Kidney capillary endothelial cell (primary cell): ENCODE results near the gene CHD3.

Experiments used
- DNase-seq: peaks from one replicate; pipeline ENCODE4 v3.0.0-alpha.2; 2018; ENCODE audit warnings: low spot score

CHD3 gene

DNA sequence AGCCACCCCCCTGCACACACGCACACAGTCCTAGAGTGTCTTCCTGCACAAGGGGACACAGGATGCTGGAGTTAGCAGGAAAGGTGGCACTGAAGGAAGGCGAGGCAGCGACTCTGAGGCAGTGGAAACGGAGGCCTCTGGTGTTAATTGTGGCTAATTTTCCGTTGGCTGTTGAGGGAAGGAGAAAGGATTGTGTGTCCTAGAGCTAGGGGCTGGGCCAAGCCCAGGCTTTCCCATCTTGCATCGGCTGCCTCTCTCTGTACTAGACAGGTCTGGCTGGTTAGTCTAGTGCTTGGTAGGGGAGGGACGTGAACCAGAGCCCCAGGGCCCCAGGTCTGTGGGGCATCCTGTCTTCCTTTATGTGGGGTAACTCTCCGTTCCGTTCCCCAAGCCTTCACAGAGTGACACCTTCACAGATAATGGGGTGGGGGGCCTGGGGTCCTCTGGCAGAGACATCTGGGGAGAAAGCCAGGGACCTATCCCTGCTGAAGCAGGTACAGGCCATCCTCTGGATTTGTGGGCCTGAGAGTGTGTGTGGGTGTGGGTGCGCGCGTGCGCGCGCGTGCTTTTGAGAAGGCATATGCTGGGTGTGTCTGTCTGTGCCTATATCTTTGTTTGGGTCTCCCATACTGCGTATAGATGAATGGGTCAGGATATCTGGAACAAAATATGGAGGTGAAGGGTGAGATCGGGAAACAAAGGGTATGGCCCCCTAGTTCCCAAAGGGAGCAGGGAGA, at the start of gene CHD3:
TSS of gene CHD3 (plus strand) at position 606 of the 737 bp plus-strand sequence. CDS start 212 bp downstream, outside the sequence.
- peak; percentile 66 for DNase-seq

DNA sequence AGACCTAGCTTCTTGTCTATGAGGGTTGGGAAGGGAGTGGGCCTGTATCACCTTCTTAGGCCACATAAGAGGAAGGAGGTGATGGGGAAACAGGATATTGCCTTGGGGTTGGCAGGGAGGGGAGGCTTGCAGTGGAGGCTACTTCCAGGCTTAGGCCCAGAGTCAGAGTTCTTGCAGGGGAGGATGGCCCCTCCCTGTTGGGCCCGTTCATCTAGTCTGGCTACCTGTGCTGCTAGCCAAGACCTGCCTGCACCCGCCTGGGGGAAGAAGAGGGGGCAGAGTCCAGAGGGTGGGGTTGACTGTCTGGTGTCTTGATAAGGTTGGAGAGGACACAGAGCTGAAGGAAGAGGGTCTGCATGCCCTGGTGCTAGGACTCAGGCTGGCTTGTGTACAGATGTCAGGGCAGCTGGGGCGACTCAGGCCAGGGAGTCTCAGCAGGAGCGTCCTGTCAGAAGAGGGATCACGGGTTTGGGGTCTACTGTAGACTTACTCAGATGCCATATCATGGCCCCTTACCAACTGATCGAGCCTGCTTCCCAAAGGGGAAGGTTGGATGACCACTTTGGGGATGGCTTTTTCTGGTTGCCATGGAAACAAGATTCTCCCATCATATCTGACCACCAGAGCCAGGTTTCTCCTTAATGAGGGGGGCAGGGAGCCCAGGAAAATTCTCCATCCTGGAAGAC, 49.3 kb upstream of the CHD3 start:
- DNase-seq: no peak

GRCh38 chr17:7839876-7840261, 48.7 kb upstream of the CHD3 start:
- peak; percentile 23 for DNase-seq

GRCh38 chr17:7840441-7840840, 48.1 kb upstream of the CHD3 start:
- DNase-seq: no peak

DNA sequence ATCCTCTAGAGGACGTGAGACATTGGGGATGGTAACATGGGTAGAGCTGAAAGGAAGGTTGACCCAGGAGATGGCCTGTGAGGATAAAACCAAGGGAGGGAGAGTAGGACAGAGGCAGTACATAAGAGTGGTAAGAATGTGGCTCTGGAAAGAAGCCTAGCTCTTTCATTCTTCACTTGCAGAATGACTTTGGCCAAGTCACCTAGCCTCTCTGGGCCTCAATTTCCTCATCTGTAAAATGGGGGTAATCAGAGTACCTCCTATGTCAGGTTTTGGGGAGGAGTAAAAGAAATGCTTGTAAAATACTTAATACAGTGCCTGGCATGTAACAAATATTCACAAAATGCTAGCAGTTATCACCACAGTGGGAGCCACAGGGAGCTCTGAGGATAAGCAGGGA, 47.7 kb upstream of the CHD3 start:
- no peak for DNase-seq

GRCh38 chr17:7841396-7841914, 47.1 kb upstream of the CHD3 start:
- DNase-seq: peak; percentile 93

DNA sequence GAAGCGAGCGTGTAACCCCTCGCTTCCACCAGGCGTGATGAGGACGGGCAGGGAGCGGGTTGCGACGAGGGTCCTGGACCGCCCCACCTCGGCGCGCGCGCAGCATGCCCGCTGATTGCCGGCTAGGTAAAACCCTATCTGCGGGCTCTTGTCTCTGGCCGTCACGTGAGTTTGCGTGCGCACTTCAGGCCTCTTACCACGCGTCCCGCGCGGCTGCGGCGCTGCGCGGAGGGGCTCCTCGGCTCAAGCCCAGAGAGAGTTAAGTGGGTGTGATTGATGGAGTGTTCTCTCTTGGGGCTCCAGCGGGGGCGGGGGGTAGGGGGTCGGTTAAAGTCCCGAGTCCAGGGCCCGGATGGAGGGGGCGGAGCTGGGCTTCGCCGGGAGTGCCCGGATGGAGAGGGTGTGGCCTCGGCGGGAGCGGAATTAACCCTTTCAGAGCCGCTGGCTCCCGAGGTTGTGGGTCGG, 46.6 kb upstream of the CHD3 start:
- DNase-seq: peak; percentile 82

- DNase-seq: peak; percentile 99
Observed at GRCh38 chr17:7842380-7843256, 46.0 kb upstream of the CHD3 start.

DNA sequence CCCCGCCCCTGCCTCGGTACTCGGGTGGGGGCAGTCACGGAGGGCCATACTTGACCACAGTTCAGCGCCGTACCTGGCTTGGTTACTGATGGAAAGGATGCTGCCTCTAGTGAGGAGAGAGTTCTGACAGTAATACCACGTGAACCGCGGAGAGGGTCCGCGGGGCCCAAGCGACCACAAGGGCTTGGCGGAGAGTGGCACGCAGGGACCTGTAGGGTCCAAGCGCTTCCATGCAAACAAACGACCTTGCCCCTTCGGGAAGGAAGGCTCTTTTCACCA, 45.4 kb upstream of the CHD3 start:
- DNase-seq: no peak

DNA sequence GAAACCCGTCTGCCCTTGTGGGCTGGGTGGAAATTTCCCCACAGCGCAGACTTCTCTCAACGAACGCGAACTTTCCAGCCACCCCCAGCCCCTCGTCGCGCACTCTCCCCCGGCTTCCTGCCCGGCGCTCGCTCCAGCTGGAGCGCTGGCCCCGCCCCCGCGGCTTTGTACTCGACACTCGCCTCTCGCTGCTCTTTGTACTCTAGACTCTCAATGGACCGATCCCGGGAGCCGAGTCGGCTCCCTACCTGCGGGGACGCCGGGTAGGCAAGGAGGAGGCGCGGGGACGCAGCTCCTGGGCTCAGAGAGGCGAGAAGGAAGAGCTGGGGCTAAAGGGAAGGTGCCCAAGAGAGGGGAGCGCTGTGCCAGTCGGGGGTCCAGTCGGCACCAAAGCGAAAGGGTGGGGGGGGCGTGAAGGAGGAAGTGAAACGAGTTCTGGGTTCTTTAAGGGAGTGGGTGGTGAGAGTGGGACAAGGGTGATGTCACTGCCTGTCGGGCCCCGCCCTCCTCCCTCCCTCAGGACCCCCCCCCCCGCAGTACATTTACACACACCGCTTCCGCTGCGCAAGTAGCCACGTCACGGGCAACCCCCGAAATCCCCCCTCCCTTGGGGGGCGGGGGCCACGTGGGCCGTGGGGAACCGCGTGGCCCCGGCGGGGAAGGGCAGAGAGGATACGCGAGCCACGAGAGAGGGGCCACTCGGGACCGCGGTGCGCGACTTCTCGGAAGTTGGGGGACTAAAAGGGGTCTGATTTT, 44.9 kb upstream of the CHD3 start:
- peak; percentile 77 for DNase-seq

- peak; percentile 96 for DNase-seq
Observed at GRCh38 chr17:7844292-7845154, 44.1 kb upstream of the CHD3 start.

DNA sequence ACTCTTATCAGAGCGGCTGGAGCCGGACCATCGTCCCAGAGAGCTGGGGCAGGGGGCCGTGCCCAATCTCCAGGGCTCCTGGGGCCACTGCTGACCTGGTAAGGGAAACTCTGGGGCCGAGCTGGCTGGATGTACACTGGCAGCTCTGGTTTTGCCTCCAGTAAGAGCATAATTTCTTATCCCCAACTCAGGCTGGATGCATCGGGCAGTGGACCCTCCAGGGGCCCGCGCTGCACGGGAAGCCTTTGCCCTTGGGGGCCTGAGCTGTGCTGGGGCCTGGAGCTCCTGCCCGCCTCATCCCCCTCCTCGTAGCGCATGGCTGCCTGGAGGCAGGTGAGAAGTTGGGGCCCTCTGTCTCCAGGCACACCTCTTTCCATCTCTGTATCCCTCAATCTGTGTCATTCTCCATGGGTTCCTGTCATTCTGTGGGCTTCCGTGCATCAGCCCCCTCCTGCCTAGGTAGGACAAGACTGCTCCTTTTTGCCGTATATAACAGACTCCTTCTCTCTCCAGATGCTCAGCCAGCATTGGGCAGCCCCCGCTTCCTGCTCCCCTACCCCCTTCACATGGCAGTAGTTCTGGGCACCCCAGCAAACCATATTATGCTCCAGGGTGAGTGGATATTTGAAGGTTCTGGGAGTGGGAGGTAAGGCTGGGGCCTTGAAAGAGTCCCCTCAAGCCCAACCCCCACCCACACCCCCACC, 43.1 kb upstream of the CHD3 start:
- DNase-seq: no peak

DNA sequence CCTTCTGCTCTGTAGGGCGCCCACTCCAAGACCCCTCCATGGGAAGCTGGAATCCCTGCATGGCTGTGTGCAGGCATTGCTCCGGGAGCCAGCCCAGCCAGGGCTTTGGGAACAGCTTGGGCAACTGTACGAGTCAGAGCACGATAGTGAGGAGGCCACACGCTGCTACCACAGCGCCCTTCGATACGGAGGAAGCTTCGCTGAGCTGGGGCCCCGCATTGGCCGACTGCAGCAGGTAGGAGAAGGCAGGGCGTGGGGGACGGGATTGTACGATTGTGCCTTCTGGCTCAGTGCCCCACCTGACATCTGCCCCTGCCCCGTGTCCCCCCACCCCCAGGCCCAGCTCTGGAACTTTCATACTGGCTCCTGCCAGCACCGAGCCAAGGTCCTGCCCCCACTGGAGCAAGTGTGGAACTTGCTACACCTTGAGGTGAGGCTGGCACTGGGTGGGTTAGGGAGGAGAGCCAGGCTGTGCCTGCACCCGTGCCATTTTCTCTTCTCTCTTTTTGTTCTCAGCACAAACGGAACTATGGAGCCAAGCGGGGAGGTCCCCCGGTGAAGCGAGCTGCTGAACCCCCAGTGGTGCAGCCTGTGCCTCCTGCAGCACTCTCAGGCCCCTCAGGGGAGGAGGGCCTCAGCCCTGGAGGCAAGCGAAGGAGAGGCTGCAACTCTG, 42.4 kb upstream of the CHD3 start:
- DNase-seq: no peak

DNA sequence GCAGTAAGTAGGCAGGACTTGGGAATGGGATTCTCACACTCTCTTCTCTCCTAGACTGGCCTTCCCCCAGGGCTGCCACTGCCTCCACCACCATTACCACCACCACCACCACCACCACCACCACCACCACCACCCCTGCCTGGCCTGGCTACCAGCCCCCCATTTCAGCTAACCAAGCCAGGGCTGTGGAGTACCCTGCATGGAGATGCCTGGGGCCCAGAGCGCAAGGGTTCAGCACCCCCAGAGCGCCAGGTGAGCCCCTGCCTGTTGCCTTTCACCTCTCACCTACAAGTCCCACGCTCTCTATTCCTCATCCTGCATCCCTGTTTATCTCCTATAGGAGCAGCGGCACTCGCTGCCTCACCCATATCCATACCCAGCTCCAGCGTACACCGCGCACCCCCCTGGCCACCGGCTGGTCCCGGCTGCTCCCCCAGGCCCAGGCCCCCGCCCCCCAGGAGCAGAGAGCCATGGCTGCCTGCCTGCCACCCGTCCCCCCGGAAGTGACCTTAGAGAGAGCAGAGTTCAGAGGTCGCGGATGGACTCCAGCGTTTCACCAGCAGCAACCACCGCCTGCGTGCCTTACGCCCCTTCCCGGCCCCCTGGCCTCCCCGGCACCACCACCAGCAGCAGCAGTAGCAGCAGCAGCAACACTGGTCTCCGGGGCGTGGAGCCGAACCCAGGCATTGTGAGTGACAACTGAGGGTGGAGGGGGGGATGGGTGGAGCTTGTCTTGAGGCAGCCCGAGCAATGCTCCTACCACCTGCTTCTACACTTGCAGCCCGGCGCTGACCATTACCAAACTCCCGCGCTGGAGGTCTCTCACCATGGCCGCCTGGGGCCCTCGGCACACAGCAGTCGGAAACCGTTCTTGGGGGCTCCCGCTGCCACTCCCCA, 41.6 kb upstream of the CHD3 start:
- no peak for DNase-seq

GRCh38 chr17:7848131-7848579, 40.4 kb upstream of the CHD3 start:
- DNase-seq: no peak

DNA sequence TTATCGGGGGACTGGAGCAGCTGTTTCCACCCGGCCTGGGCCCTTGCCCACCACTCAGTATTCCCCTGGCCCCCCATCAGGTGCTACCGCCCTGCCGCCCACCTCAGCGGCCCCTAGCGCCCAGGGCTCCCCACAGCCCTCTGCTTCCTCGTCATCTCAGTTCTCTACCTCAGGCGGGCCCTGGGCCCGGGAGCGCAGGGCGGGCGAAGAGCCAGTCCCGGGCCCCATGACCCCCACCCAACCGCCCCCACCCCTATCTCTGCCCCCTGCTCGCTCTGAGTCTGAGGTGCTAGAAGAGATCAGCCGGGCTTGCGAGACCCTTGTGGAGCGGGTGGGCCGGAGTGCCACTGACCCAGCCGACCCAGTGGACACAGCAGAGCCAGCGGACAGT, 39.9 kb upstream of the CHD3 start:
- no peak for DNase-seq

DNA sequence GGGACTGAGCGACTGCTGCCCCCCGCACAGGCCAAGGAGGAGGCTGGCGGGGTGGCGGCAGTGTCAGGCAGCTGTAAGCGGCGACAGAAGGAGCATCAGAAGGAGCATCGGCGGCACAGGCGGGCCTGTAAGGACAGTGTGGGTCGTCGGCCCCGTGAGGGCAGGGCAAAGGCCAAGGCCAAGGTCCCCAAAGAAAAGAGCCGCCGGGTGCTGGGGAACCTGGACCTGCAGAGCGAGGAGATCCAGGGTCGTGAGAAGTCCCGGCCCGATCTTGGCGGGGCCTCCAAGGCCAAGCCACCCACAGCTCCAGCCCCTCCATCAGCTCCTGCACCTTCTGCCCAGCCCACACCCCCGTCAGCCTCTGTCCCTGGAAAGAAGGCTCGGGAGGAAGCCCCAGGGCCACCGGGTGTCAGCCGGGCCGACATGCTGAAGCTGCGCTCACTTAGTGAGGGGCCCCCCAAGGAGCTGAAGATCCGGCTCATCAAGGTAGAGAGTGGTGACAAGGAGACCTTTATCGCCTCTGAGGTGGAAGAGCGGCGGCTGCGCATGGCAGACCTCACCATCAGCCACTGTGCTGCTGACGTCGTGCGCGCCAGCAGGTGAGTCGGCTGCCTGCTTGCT, 39.3 kb upstream of the CHD3 start:
- no peak for DNase-seq
